Keratinocyte (primary cell): ENCODE data around the gene EGFR. TPM values are rescaled to one million over a fixed set of nuclear protein-coding genes. Genes with fewer than 3 reads are reported as not detected.

Experiments used
- DNase-seq: peaks from one replicate; pipeline ENCODE4 v3.0.0-alpha.2; 2011; ENCODE audit warnings: low read depth, missing footprints, low spot score
- FAIRE-seq: peaks from 2 replicates; lab custom pipeline; 2011; peaks lifted over from hg19 to GRCh38; lab: Jason Lieb, UNC
- H2AFZ ChIP-seq: 2 replicates; pipeline ENCODE4 v1.6.0; 2012; ENCODE audit warnings: low read length, control low read depth, inconsistent platforms; ENCODE audit not compliant: control insufficient read depth
- H3K27ac ChIP-seq: 2 replicates; pipeline ENCODE4 v1.5.1; 2011; ENCODE audit warnings: low read length; ENCODE audit not compliant: control insufficient read depth, insufficient read depth
- H3K27me3 ChIP-seq: 3 replicates; pipeline ENCODE4 v1.6.0; 2011; ENCODE audit warnings: low read length; ENCODE audit not compliant: control insufficient read depth, insufficient read depth; ENCODE audit errors: extremely low read depth
- H3K36me3 ChIP-seq, 2 experiments: 2 replicates in 1 of 2; 3 replicates in 1 of 2; pipeline ENCODE4 v1.5.1; 2011; ENCODE audit warnings: low read length in 2 of 2, mild to moderate bottlenecking in 1 of 2; ENCODE audit not compliant: control insufficient read depth in 2 of 2, insufficient read depth in 2 of 2; ENCODE audit errors: extremely low read depth in 1 of 2
- H3K4me1 ChIP-seq: 3 replicates; pipeline ENCODE4 v1.5.1; 2011; ENCODE audit warnings: low read length; ENCODE audit not compliant: control insufficient read depth, insufficient read depth; ENCODE audit errors: extremely low read depth
- H3K4me2 ChIP-seq: 3 replicates; pipeline ENCODE4 v1.6.0; 2011; ENCODE audit warnings: low read depth, low read length; ENCODE audit not compliant: control insufficient read depth, insufficient read depth; ENCODE audit errors: extremely low read depth
- H3K4me3 ChIP-seq, 3 experiments: fragments of 200-600 bp in 1 of 3; sonication (generic) in 1 of 3; 2 replicates in 2 of 3; 3 replicates in 1 of 3; pipeline ENCODE4 v1.5.1; 2011 to 2016; ENCODE audit warnings: low read length in 3 of 3, mild to moderate bottlenecking in 3 of 3, control low read depth in 2 of 3, inconsistent platforms in 1 of 3, low read depth in 1 of 3, mixed read lengths in 1 of 3, mixed run types in 1 of 3, moderate library complexity in 1 of 3; ENCODE audit not compliant: control insufficient read depth in 2 of 3, insufficient read depth in 2 of 3; ENCODE audit errors: extremely low read depth in 1 of 3
- H3K79me2 ChIP-seq: 2 replicates; pipeline ENCODE4 v1.6.0; 2012; ENCODE audit warnings: low read length; ENCODE audit not compliant: control insufficient read depth, insufficient read depth
- H3K9ac ChIP-seq: 3 replicates; pipeline ENCODE4 v1.6.0; 2011; ENCODE audit warnings: low read length; ENCODE audit not compliant: control insufficient read depth, insufficient read depth; ENCODE audit errors: extremely low read depth
- H3K9me1 ChIP-seq: 3 replicates; pipeline ENCODE4 v1.6.0; 2011; ENCODE audit warnings: low read length; ENCODE audit not compliant: control insufficient read depth, insufficient read depth; ENCODE audit errors: extremely low read depth
- H3K9me3 ChIP-seq: 2 replicates; pipeline ENCODE4 v1.5.1; 2012; ENCODE audit warnings: low read depth, low read length; ENCODE audit not compliant: control insufficient read depth
- H4K20me1 ChIP-seq: 3 replicates; pipeline ENCODE4 v1.6.0; 2011; ENCODE audit warnings: low read length; ENCODE audit not compliant: control insufficient read depth, insufficient read depth; ENCODE audit errors: extremely low read depth
- CTCF ChIP-seq, 3 experiments: IDR thresholded peaks in 1 of 3; conservative IDR thresholded peaks in 1 of 3; optimal IDR thresholded peaks in 1 of 3; 2 replicates in 2 of 3; 3 replicates in 1 of 3; pipeline versions ENCODE3 to v1.5.1; 2011; ENCODE audit warnings: low read length in 3 of 3, mild to moderate bottlenecking in 3 of 3, moderate library complexity in 2 of 3, control low read depth in 1 of 3, inconsistent platforms in 1 of 3; ENCODE audit not compliant: insufficient read depth in 2 of 3; ENCODE audit errors: extremely low read depth in 1 of 3
- EZH2 ChIP-seq: IDR thresholded peaks from one replicate; pipeline ENCODE4 v1.6.1; 2012; ENCODE audit warnings: inconsistent platforms, mild to moderate bottlenecking, low read length, moderate library complexity
- dilution Hi-C: fragments of 300-500 bp; cut with MboI; formaldehyde crosslinking; loops from one replicate; pipeline ENCODE4 v1.7.0; 2020; ENCODE audit warnings: low sequenced_read_pairs; ENCODE audit not compliant: extremely low pct_ligation_motif_present
- polyA plus RNA-seq, 5 experiments: library from polyadenylated mRNA; depleted of rRNA in 3 of 5; stranded (reverse) in 3 of 5; stranded (forward) in 1 of 5; unstranded in 1 of 5; fragments of >200 nt; gene quantifications; 1 replicate in 1 of 5; 2 replicates in 3 of 5; 3 replicates in 1 of 5; pipeline versions ENCODE4 v1.2.1 to v1.2.3, GENCODE V29; 2011 to 2012; ENCODE audit warnings: missing spikeins in 2 of 5, low read depth in 1 of 5, low replicate concordance in 1 of 5

The EGFR gene
- polyA plus RNA-seq, 1 donor (not counting 4 experiments of a cell fraction or from before 2014, with no cell fraction given), result 120 TPM

- Histone ChIP-seq H3K27ac (no peak overlapping the region), H3K4me2 (no peak overlapping the region), H3K9ac (no peak overlapping the region), H3K9me3 (no peaks in the 10 kb centered on the region), H3K79me2 (no peaks in the 10 kb centered on the region), H4K20me1 (no peaks in the 10 kb centered on the region), H2AFZ (no peak overlapping the region), H3K4me3 (no peak overlapping the region), H3K27me3 (peaks cover 7% of the 10 kb centered on the region), H3K9me1 (no peaks in the 10 kb centered on the region), H3K36me3 (no peaks in the 10 kb centered on the region), H3K4me1 (peaks cover 19% of the 10 kb centered on the region)
- no peak for DNase-seq
- no peak for TF ChIP-seq EZH2
- TF ChIP-seq CTCF (optimal IDR thresholded peaks at IDR 0.05 in 1 of 3, IDR thresholded peaks at IDR 0.05 in 1 of 3, conservative IDR thresholded peaks at IDR 0.05 in 1 of 3; ENCODE audit: extremely low read depth in 1 of 3, insufficient read depth in 2 of 3, low read length in 3 of 3), result no peak
- no peak for FAIRE-seq
- dilution Hi-C loops, result no loop called here
These were observed 232.5 kb downstream of the EGFR start for GRCh38 chr7:55251313-55251712.

GRCh38 chr7:55251911-55252310 is 233.1 kb downstream of the EGFR start:
- H3K36me3 ChIP-seq, result no peaks in the 10 kb centered on the region
- no peak overlapping the region for H3K4me3 ChIP-seq
- H2AFZ ChIP-seq, result no peak overlapping the region
- H3K27ac ChIP-seq, result no peak overlapping the region
- no peaks in the 10 kb centered on the region for H3K9me3 ChIP-seq
- peaks cover 7% of the 10 kb centered on the region for H3K27me3 ChIP-seq
- DNase-seq (no peak), FAIRE-seq (no peak)
- no peaks in the 10 kb centered on the region for H4K20me1 ChIP-seq
- no peak overlapping the region for H3K4me2 ChIP-seq
- no peak for TF ChIP-seq CTCF (optimal IDR thresholded peaks at IDR 0.05 in 1 of 3, IDR thresholded peaks at IDR 0.05 in 1 of 3, conservative IDR thresholded peaks at IDR 0.05 in 1 of 3; ENCODE audit: extremely low read depth in 1 of 3, insufficient read depth in 2 of 3, low read length in 3 of 3)
- no peak for TF ChIP-seq EZH2
- peaks cover 15% of the 10 kb centered on the region for H3K4me1 ChIP-seq
- no peaks in the 10 kb centered on the region for H3K79me2 ChIP-seq
- no peak overlapping the region for H3K9ac ChIP-seq
- H3K9me1 ChIP-seq, result no peaks in the 10 kb centered on the region
- dilution Hi-C loops, result no loop called here
